ENCODE measurements around the gene TIMP3. TPM values are rescaled to one million over a fixed set of nuclear protein-coding genes. Genes with fewer than 3 reads are reported as not detected.

TIMP3 gene
- total and polyA plus RNA-seq, 9 donors = 96.6 to 196 (median 119) TPM

GRCh38 chr22:32781695-32782094 lies 19.8 kb upstream of the TIMP3 start:
- Histone ChIP-seq H3K27ac (ENCODE audit: low read length) (no peak overlapping the region), H3K27me3 (ENCODE audit: control insufficient read depth, insufficient read depth, low read length) (no peaks in the 10 kb centered on the region), H3K4me1 (ENCODE audit: control insufficient read depth, insufficient read depth, low read length) (no peaks in the 10 kb centered on the region), H3K9me3 (replicated peaks; ENCODE audit: control insufficient read depth, low read depth, low read length) (no peaks in the 10 kb centered on the region), H3K4me3 (ENCODE audit: low read length) (no peak overlapping the region), H3K36me3 (ENCODE audit: control insufficient read depth, insufficient read depth, low read length) (no peaks in the 10 kb centered on the region)
- no CpG with 5 or more reads among the region's 1 CpG for WGBS (ENCODE audit: insufficient coverage)
- no peak for DNase-seq

GRCh38 chr22:32785321-32786026 lies 16.0 kb upstream of the TIMP3 start:
- Histone ChIP-seq H3K27me3 (ENCODE audit: control insufficient read depth, insufficient read depth, low read length) (no peaks in the 10 kb centered on the region), H3K9me3 (replicated peaks; ENCODE audit: control insufficient read depth, low read depth, low read length) (no peaks in the 10 kb centered on the region), H3K4me1 (ENCODE audit: control insufficient read depth, insufficient read depth, low read length) (peaks cover 6% of the 10 kb centered on the region), H3K4me3 (ENCODE audit: low read length) (no peak overlapping the region), H3K36me3 (ENCODE audit: control insufficient read depth, insufficient read depth, low read length) (no peaks in the 10 kb centered on the region), H3K27ac (ENCODE audit: low read length) (no peak overlapping the region)
- no peak for DNase-seq
- 67% methylated on average over 1 of the region's 5 CpGs for WGBS (ENCODE audit: insufficient coverage)

DNA sequence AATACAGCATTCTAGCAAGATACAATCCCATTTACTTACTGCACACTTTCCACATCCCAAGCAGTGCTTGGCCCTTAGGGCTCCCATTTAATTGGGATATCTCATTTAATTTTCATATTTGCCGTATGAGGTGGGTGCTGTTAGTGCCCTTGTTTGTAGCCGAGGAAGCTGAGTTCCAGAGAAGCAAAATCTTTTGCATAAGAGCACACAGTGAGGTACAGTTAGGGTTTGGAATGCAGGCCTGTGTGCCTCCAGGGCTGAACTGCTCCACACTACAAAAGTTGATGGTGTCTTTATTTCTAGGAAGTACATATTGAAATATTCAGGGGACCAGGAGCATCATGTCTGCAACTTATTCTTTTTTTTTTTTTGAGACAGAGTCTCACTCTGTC lies 15.5 kb upstream of the TIMP3 start:
- no peak overlapping the region for H3K27ac ChIP-seq (ENCODE audit: low read length)

DNA sequence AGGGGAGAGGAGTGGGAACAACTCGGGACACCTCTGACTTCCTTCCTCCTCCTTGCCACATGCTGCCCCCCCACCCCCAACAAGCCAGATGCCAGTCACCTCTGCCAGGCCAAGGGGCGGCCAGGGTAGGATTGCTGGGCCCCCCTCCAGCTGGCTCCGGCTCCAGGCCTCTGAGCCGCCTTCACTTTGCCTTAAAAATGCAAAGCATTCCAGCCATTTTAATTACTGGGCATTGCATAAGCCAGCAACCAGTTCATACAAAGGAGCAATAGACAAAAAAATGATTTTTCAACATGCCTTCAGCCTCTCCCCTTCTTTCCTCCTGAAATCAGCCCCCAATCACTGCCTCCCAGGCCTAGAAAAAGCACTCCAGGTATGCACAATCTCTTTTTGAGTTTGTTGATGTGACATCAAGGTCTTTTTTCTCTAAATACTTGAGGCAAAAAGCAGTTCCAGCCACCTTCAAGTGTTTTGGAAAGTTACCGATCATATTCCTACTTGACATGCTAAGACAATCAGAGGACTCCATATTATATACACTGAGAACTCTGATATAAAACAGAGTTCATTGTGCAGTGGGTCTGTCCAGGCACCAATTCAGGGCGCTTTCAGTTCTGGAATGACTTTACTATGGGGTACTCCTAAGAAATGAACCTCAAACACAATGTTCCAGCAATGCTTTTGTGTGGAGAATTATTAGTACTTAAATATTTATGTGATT lies 12.4 kb upstream of the TIMP3 start:
- no peaks in the 10 kb centered on the region for H3K9me3 ChIP-seq (replicated peaks; ENCODE audit: control insufficient read depth, low read depth, low read length)
- H3K27ac ChIP-seq (ENCODE audit: low read length) = no peak overlapping the region
- 32% methylated on average over 4 of the region's 6 CpGs for WGBS (ENCODE audit: insufficient coverage)
- peaks cover 8% of the 10 kb centered on the region for H3K4me1 ChIP-seq (ENCODE audit: control insufficient read depth, insufficient read depth, low read length)
- DNase-seq = peak; percentile 39
- H3K4me3 ChIP-seq (ENCODE audit: low read length) = no peak overlapping the region
- no peaks in the 10 kb centered on the region for H3K36me3 ChIP-seq (ENCODE audit: control insufficient read depth, insufficient read depth, low read length)
- no peaks in the 10 kb centered on the region for H3K27me3 ChIP-seq (ENCODE audit: control insufficient read depth, insufficient read depth, low read length)

More for the DNA sequence above, 15.5 kb upstream of the TIMP3 start:
- H3K36me3 ChIP-seq (ENCODE audit: control insufficient read depth, insufficient read depth, low read length) = no peaks in the 10 kb centered on the region
- H3K4me1 ChIP-seq (ENCODE audit: control insufficient read depth, insufficient read depth, low read length) = peaks cover 6% of the 10 kb centered on the region
- DNase-seq = no peak
- 60% methylated on average over 1 of the region's 2 CpGs for WGBS (ENCODE audit: insufficient coverage)
- no peaks in the 10 kb centered on the region for H3K9me3 ChIP-seq (replicated peaks; ENCODE audit: control insufficient read depth, low read depth, low read length)
- H3K27me3 ChIP-seq (ENCODE audit: control insufficient read depth, insufficient read depth, low read length) = no peaks in the 10 kb centered on the region
- H3K4me3 ChIP-seq (ENCODE audit: low read length) = no peak overlapping the region

DNA sequence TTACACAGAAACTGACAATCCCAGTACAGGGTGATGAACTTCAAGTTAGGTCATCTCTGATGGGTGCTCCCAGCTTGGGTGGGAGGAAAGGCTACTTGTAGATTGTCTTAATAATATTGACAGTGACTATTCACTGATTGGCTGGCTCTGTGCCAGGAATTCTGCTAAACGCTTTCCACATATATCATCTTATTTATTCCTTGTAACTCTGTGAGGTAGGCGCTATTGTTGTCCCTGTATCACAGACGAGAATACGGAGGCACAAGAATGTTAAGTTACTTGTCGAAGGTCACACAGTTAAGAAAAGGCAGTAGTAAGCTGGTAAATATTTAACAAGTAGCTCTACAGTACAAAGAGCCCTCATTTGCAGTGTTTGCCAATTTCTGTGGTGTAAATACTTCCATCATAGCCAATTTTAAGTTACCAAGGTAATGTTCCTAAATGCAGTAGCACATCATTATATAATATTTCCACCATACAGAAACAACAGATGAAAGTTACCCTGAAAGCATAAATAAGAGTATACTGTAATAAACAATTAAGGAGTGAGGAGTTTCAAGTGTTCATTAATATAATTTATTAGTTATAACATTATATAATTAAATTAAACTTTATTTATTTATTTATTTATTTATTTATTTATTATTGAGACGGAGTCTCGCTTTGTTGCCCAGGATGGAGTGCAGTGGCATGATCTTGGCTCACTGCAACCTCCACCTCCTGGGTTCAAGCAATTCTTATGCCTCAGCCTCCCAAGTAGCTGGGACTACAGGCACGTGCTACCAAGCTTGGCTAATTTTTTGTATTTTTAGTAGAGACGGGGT lies 11.5 kb upstream of the TIMP3 start:
- Histone ChIP-seq H3K9me3 (replicated peaks; ENCODE audit: control insufficient read depth, low read depth, low read length) (no peaks in the 10 kb centered on the region), H3K36me3 (ENCODE audit: control insufficient read depth, insufficient read depth, low read length) (no peaks in the 10 kb centered on the region), H3K27ac (ENCODE audit: low read length) (no peak overlapping the region), H3K4me3 (ENCODE audit: low read length) (no peak overlapping the region), H3K4me1 (ENCODE audit: control insufficient read depth, insufficient read depth, low read length) (peaks cover 17% of the 10 kb centered on the region), H3K27me3 (ENCODE audit: control insufficient read depth, insufficient read depth, low read length) (no peaks in the 10 kb centered on the region)
- WGBS (ENCODE audit: insufficient coverage) = 92% methylated on average over 2 of the region's 9 CpGs
- DNase-seq = no peak

DNA sequence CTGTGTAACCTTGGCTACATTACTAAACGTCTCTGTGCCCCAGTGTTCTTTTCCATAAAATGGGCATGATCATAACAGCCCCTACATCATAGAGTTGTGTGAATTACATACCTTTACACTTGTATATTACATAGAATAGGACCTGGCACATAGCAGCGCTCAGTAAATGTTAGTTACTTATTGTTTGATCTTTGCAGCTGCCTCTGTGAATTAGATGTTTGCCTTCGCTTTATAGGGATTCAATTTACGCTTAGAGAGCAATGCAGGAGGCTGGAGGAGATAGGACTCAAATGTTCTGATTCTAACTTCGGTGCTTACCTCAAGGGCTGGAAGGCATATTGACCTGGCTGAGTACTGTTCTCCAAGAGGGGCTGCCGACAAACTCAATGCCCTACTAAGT lies 10.4 kb upstream of the TIMP3 start:
- Histone ChIP-seq H3K27me3 (ENCODE audit: control insufficient read depth, insufficient read depth, low read length) (no peaks in the 10 kb centered on the region), H3K4me3 (ENCODE audit: low read length) (no peak overlapping the region), H3K9me3 (replicated peaks; ENCODE audit: control insufficient read depth, low read depth, low read length) (no peaks in the 10 kb centered on the region), H3K27ac (ENCODE audit: low read length) (no peak overlapping the region), H3K4me1 (ENCODE audit: control insufficient read depth, insufficient read depth, low read length) (peaks cover 25% of the 10 kb centered on the region), H3K36me3 (ENCODE audit: control insufficient read depth, insufficient read depth, low read length) (no peaks in the 10 kb centered on the region)
- 93% methylated on average over 4 of the region's 6 CpGs for WGBS (ENCODE audit: insufficient coverage)
- DNase-seq = no peak

DNA sequence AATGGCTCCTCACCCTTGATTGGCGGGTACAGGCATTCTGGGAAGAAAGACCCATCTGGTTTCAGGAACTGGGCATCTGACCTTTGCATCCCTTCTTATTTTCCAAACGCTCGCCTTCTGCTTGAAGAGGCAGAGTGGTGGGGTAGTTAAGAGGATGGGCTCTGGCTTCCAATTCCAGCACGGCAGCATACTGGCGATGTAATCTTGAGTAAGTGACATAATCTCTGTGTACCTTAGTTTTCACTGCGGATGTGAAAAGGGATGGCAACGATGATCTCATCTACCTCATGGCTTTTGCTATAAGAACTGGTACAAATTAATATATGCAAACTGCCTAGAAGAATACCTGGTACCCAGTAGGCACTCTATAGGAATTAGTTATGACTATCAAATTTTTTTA lies 10.0 kb upstream of the TIMP3 start:
- no peak overlapping the region for H3K27ac ChIP-seq (ENCODE audit: low read length)
- no peaks in the 10 kb centered on the region for H3K9me3 ChIP-seq (replicated peaks; ENCODE audit: control insufficient read depth, low read depth, low read length)
- H3K4me3 ChIP-seq (ENCODE audit: low read length) = no peak overlapping the region
- 100% methylated on average over 1 of the region's 7 CpGs for WGBS (ENCODE audit: insufficient coverage)
- H3K36me3 ChIP-seq (ENCODE audit: control insufficient read depth, insufficient read depth, low read length) = no peaks in the 10 kb centered on the region
- H3K4me1 ChIP-seq (ENCODE audit: control insufficient read depth, insufficient read depth, low read length) = peaks cover 28% of the 10 kb centered on the region
- H3K27me3 ChIP-seq (ENCODE audit: control insufficient read depth, insufficient read depth, low read length) = no peaks in the 10 kb centered on the region
- no peak for DNase-seq

GRCh38 chr22:32793589-32793988 lies 7.9 kb upstream of the TIMP3 start:
- Histone ChIP-seq H3K9me3 (replicated peaks; ENCODE audit: control insufficient read depth, low read depth, low read length) (no peaks in the 10 kb centered on the region), H3K36me3 (ENCODE audit: control insufficient read depth, insufficient read depth, low read length) (no peaks in the 10 kb centered on the region)
- DNase-seq = no peak

DNA sequence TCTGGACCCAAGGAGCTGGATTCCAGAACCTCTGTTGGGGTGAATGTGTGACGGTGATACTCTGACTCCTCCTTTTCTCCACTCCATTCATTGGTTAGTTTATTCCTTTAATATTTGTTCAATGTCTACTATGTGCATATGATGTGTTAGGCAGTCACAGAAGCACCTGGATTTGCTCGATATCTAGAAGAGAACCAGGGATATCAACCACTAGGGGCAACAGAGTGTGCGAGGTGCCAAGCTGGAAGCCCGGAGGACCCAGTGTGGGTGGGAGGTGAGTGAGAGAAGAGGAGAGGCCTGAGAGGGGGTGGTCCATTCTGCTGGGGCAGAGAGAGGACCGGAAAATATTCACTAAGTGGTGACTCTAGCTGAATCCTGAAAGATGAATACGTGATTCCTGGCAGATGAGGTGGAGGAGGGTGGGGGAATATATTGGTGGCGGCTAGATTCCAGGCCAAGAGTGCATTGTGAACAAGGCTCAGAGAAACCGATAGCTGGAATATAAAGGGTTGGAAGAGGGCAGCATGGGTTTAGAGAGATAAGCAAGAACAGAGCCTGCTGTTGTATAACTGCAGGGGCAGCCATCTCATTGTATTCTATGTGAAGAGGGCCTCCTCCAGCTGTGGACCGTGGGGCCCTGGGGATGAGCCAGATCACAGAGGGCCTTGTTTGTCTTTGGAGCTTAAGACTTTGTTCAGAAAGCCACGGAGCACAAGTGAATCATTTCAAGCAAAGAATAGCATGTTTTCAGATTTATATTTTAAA lies 6.9 kb upstream of the TIMP3 start:
- no peaks in the 10 kb centered on the region for H3K36me3 ChIP-seq (ENCODE audit: control insufficient read depth, insufficient read depth, low read length)
- no peaks in the 10 kb centered on the region for H3K9me3 ChIP-seq (replicated peaks; ENCODE audit: control insufficient read depth, low read depth, low read length)
- no peak overlapping the region for H3K27ac ChIP-seq (ENCODE audit: low read length)
- H3K4me3 ChIP-seq (ENCODE audit: low read length) = no peak overlapping the region
- no peaks in the 10 kb centered on the region for H3K27me3 ChIP-seq (ENCODE audit: control insufficient read depth, insufficient read depth, low read length)
- 67% methylated on average over 8 of the region's 10 CpGs for WGBS (ENCODE audit: insufficient coverage)
- peaks cover 29% of the 10 kb centered on the region for H3K4me1 ChIP-seq (ENCODE audit: control insufficient read depth, insufficient read depth, low read length)
- no peak for DNase-seq

More at GRCh38 chr22:32793589-32793988, 7.9 kb upstream of the TIMP3 start:
- H3K27me3 ChIP-seq (ENCODE audit: control insufficient read depth, insufficient read depth, low read length) = no peaks in the 10 kb centered on the region
- H3K27ac ChIP-seq (ENCODE audit: low read length) = no peak overlapping the region
- no peak overlapping the region for H3K4me3 ChIP-seq (ENCODE audit: low read length)
- peaks cover 33% of the 10 kb centered on the region for H3K4me1 ChIP-seq (ENCODE audit: control insufficient read depth, insufficient read depth, low read length)
